Adrenal gland (tissue), 12 donors: Measurements from ENCODE around the gene IFT52. TPM values are rescaled to one million over a fixed set of nuclear protein-coding genes. Genes with fewer than 3 reads are reported as not detected.

Experiments
- DNase-seq, 7 donors: peaks; one replicate each; pipeline ENCODE4 v3.0.0-alpha.2; 2019 to 2020
- H3K27ac ChIP-seq, 5 donors: fragments of 200-600 bp; sonication (generic) in 4 of 5; 1 replicate in 3 of 5; 2 replicates in 2 of 5; pipeline versions ENCODE4 v1.5.1 to v1.8.0; 2016 to 2020; ENCODE audit warnings: mild to moderate bottlenecking in 1 of 5
- H3K27me3 ChIP-seq: fragments of 200-600 bp; 2 replicates; pipeline ENCODE4 v1.8.0; 2021
- H3K36me3 ChIP-seq, 2 donors: fragments of 200-600 bp; replicated peaks in 1 of 2; 1 replicate in 1 of 2; 2 replicates in 1 of 2; pipeline versions ENCODE4 v1.5.1 to v1.8.0; 2018 to 2022
- H3K4me1 ChIP-seq, 2 donors: fragments of 200-600 bp; replicated peaks in 1 of 2; 1 replicate in 1 of 2; 2 replicates in 1 of 2; pipeline versions ENCODE4 v1.5.1 to v1.8.0; 2018 to 2021
- H3K4me3 ChIP-seq, 4 donors: fragments of 200-600 bp; sonication (generic) in 3 of 4; one replicate each; pipeline ENCODE4 v1.5.1; 2016 to 2018
- H3K9me3 ChIP-seq, 3 donors: fragments of 200-600 bp; sonication (generic) in 1 of 3; replicated peaks in 1 of 3; 1 replicate in 2 of 3; 2 replicates in 1 of 3; pipeline versions ENCODE4 v1.5.1 to v1.8.0; 2016 to 2021
- CTCF ChIP-seq, 6 experiments: fragments of 450-650 bp in 4 of 6; fragments of 200-600 bp in 2 of 6; sonication (generic) in 1 of 6; IDR thresholded peaks; 1 replicate in 5 of 6; 2 replicates in 1 of 6; pipeline versions ENCODE4 v1.5.1 to v1.8.0; 2016 to 2021; ENCODE audit warnings: antibody characterized with exemption in 6 of 6, mild to moderate bottlenecking in 2 of 6, moderate library complexity in 1 of 6
- POLR2A ChIP-seq, 2 donors: fragments of 450-650 bp; IDR thresholded peaks; one replicate each; pipeline ENCODE4 v1.6.1; 2017; ENCODE audit warnings: antibody characterized with exemption in 2 of 2, mild to moderate bottlenecking in 2 of 2, moderate library complexity in 1 of 2
- WGBS, 4 donors: extraction: QIAGEN DNeasy Blood & Tissue Kit in 2 of 4; methylation state at CpG; one replicate each; pipeline versions ENCODE4 v1.1.5 to v1.1.7; 2013 to 2017; 5-methylcytosine and 5-hydroxymethylcytosine counted together
- intact Hi-C, 2 donors: fragments of 100-400 bp; cut with DNase I; formaldehyde crosslinking; loops; one replicate each; pipeline versions ENCODE4 v1.14.1 to v1.15.0; 2022 to 2023
- polyA plus RNA-seq, 3 donors: library from polyadenylated mRNA; stranded (reverse); fragments of 200-250 nt in 2 of 3; fragments of 350-450 nt in 1 of 3; fragmentation: Illumina TruSeq in 1 of 3; extraction: RNeasy Lipid Tissue Mini Kit (QIAGEN cat#74804) in 1 of 3; gene quantifications; one replicate each; pipeline ENCODE4 v1.2.3, GENCODE V29; 2013 to 2014
- total RNA-seq, 9 donors: library from RNA; depleted of rRNA in 4 of 9; stranded (reverse); fragments of >200 nt in 4 of 9; fragments of 120-200 nt in 1 of 9; fragmentation: NEBNext Ultra II Directional in 1 of 9; extraction: Animal tissue kit (Norgen Biotek cat#: 25700) in 1 of 9; gene quantifications; one replicate each; pipeline versions ENCODE4 v1.1.0 to v1.2.4, GENCODE V29; 2013 to 2023
- donor health status: healthy with polysubstance abuse.
- donor health status: Bipolar disorder and iron deficiency.
- donor health status: DM: yes; HTN: yes; CAD: no.
- donor health status: DM: no; HTN: no; CAD: no.
- donor health status: DM: no; HTN: no; CAD: no.
- donor health status: DM: yes; HTN: yes; CAD: no.

Gene IFT52
- total and polyA plus RNA-seq, 12 donors = 12.5 to 52.6 (median 22.8) TPM

- no peak for DNase-seq
- H3K4me1 ChIP-seq = no peaks in the 10 kb centered on the region
- 86 to 98% (median 90%) methylated on average over 3 of the region's 3 CpGs for WGBS, 4 donors
- intact Hi-C loops = no loop called here
- H3K36me3 ChIP-seq = no peaks in the 10 kb centered on the region
- no peak overlapping the region for H3K4me3 ChIP-seq
- no peak overlapping the region for H3K27ac ChIP-seq
- H3K27me3 ChIP-seq = no peaks in the 10 kb centered on the region
- no peaks in the 10 kb centered on the region for H3K9me3 ChIP-seq
- no peak for TF ChIP-seq POLR2A (IDR thresholded peaks at IDR 0.05)
- no peak for TF ChIP-seq CTCF (IDR thresholded peaks at IDR 0.05)
These were observed 19.4 kb upstream of the IFT52 start for GRCh38 chr20:43571310-43571709.

DNA sequence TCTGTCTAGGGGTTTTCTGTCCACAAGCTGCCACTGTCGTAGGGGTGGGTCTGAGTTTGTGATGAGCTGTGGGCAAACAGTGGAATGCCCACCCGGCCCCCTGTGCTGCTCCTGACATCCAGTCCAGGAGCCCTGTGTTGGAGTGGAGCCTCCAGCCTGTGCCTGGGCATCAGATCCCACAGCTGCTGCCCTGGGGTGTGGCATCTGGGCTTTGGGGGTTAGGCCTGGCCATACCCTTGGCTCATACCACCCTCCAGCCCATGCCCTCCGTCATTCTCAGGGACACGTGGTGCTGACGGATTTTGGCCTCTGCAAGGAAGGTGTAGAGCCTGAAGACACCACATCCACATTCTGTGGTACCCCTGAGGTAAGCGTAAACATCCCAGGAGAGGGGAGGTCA, 19.0 kb upstream of the IFT52 start:
- no peak for DNase-seq
- H3K4me3 ChIP-seq = no peak overlapping the region
- TF ChIP-seq POLR2A (IDR thresholded peaks at IDR 0.05) (no peak), CTCF (IDR thresholded peaks at IDR 0.05) (no peak)
- no peaks in the 10 kb centered on the region for H3K9me3 ChIP-seq
- H3K4me1 ChIP-seq = no peaks in the 10 kb centered on the region
- H3K27ac ChIP-seq = no peak overlapping the region
- intact Hi-C loops = no loop called here
- H3K27me3 ChIP-seq = no peaks in the 10 kb centered on the region
- H3K36me3 ChIP-seq = no peaks in the 10 kb centered on the region
- WGBS, 4 donors = 82 to 89% (median 87%) methylated on average over 3 to 6 of the region's 6 CpGs

DNA sequence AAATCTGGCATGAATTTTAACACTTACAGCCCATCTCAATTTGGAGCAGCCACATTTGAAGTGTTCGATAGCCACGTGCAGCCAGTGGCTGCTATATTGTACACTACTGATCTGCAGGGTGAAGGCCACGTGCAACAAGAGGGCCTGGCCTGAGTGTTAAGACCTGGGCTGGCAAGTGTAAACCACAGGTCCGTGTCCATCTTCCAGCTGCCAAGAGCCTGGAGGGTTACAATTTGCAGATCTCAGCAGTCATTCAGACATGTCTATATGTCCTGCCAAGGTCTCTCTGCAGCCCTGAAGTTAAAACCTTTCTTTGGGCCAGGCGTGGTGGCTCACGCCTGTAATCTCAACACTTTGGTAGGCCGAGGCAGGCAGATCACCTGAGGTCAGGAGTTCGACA, 17.8 kb upstream of the IFT52 start:
- no peak for DNase-seq
- Histone ChIP-seq H3K4me3 (no peak overlapping the region), H3K36me3 (no peaks in the 10 kb centered on the region), H3K27me3 (no peaks in the 10 kb centered on the region), H3K4me1 (no peaks in the 10 kb centered on the region), H3K27ac (no peak overlapping the region), H3K9me3 (no peaks in the 10 kb centered on the region)
- WGBS, 4 donors = 87 to 95% (median 93%) methylated on average over 6 to 8 of the region's 8 CpGs
- intact Hi-C loops = no loop called here
- TF ChIP-seq POLR2A (IDR thresholded peaks at IDR 0.05) (no peak), CTCF (IDR thresholded peaks at IDR 0.05) (no peak)

GRCh38 chr20:43576108-43576507, 14.6 kb upstream of the IFT52 start:
- H3K4me3 ChIP-seq = no peak overlapping the region
- H3K4me1 ChIP-seq = no peaks in the 10 kb centered on the region
- H3K36me3 ChIP-seq = no peaks in the 10 kb centered on the region
- H3K27me3 ChIP-seq = no peaks in the 10 kb centered on the region
- WGBS, 4 donors = 74 to 85% (median 79%) methylated on average over 6 to 10 of the region's 10 CpGs
- intact Hi-C loops = no loop called here
- H3K9me3 ChIP-seq = no peaks in the 10 kb centered on the region
- DNase-seq = no peak
- TF ChIP-seq POLR2A (IDR thresholded peaks at IDR 0.05) (no peak), CTCF (IDR thresholded peaks at IDR 0.05) (no peak)
- H3K27ac ChIP-seq = no peak overlapping the region
